K562 (cell line): ENCODE data around the gene CCDC183. TPM values are rescaled to one million over a fixed set of nuclear protein-coding genes. Genes with fewer than 3 reads are reported as not detected.

ENCODE experiments used
- ATAC-seq: fragments of 200-7000 bp; cut with Tn5 transposase; 3 replicates; pipeline ENCODE4 v1.9.1; 2020; ENCODE audit warnings: moderate library complexity
- BruUV-seq: library from RNA; stranded (reverse); fragments of 400-500 nt; replicated peaks from 2 replicates; lab custom pipeline; 2021; lab: Mats Ljungman, UMichigan
- CTCF ChIA-PET: fragments of 300-600 bp; formaldehyde crosslinking; extraction: SDS; loops from one replicate; lab custom pipeline; 2021; ENCODE audit warnings: low intra/inter-chr PET ratio; lab: Yijun Ruan, JAX
- POLR2A ChIA-PET: fragments of 300-600, 350-650 bp; sonication (Branson Sonifier 250); formaldehyde crosslinking; extraction: SDS; loops from one replicate; lab custom pipeline; 2021; ENCODE audit warnings: antibody characterized with exemption, inconsistent platforms; lab: Yijun Ruan, JAX
- DNase-seq, 4 experiments: peaks; one replicate each; pipeline versions ENCODE4 v3.0.0 to v3.0.0-alpha.2; 2011 to 2018; ENCODE audit warnings: low spot score in 3 of 4, mixed read lengths in 3 of 4; ENCODE audit errors: extremely low read depth in 1 of 4
- FAIRE-seq: peaks from 2 replicates; lab custom pipeline; 2011; peaks lifted over from hg19 to GRCh38; lab: Jason Lieb, UNC
- H2AFZ ChIP-seq: 2 replicates; pipeline ENCODE4 v1.6.0; 2011; ENCODE audit warnings: low read depth, low read length, control low read depth, inconsistent platforms
- H3K27ac ChIP-seq: fragments of 200-600 bp; 3 replicates; pipeline ENCODE4 v1.8.0; 2011; ENCODE audit warnings: low read depth, mild to moderate bottlenecking, control low read depth, inconsistent platforms, low read length, moderate library complexity, mixed read lengths; ENCODE audit errors: extremely low read depth
- H3K27me3 ChIP-seq, 2 experiments: fragments of 300-600 bp in 1 of 2; 2 replicates in 1 of 2; 3 replicates in 1 of 2; pipeline versions ENCODE4 v1.6.0 to v1.8.0; 2011; ENCODE audit warnings: inconsistent platforms in 2 of 2, low read length in 2 of 2, mild to moderate bottlenecking in 1 of 2, mixed read lengths in 1 of 2, moderate library complexity in 1 of 2; ENCODE audit not compliant: control insufficient read depth in 2 of 2, insufficient read depth in 2 of 2
- H3K36me3 ChIP-seq: fragments of 300-600 bp; 3 replicates; pipeline ENCODE4 v1.8.0; 2011; ENCODE audit warnings: mild to moderate bottlenecking, low read length, inconsistent platforms; ENCODE audit not compliant: control insufficient read depth, insufficient read depth
- H3K4me1 ChIP-seq, 2 experiments: fragments of 200-600 bp in 1 of 2; replicated peaks in 1 of 2; 2 replicates in 1 of 2; 3 replicates in 1 of 2; pipeline versions ENCODE4 v1.5.1 to v1.8.0; 2011; ENCODE audit warnings: inconsistent platforms in 2 of 2, low read length in 2 of 2, mild to moderate bottlenecking in 1 of 2, mixed read lengths in 1 of 2, moderate library complexity in 1 of 2; ENCODE audit not compliant: control insufficient read depth in 2 of 2, insufficient read depth in 2 of 2
- H3K4me2 ChIP-seq: 2 replicates; pipeline ENCODE4 v1.6.1; 2011; ENCODE audit warnings: low read length, control low read depth, inconsistent platforms, mixed read lengths; ENCODE audit not compliant: insufficient read depth
- H3K4me3 ChIP-seq: fragments of 200-600 bp; sonication (generic), shearing (Covaris generic); 2 replicates; pipeline ENCODE4 v1.5.1; 2016; ENCODE audit warnings: control low read depth, inconsistent platforms
- H3K79me2 ChIP-seq: fragments of 200-600 bp; 3 replicates; pipeline ENCODE4 v1.8.0; 2011; ENCODE audit warnings: low read length, inconsistent platforms; ENCODE audit not compliant: control insufficient read depth, insufficient read depth
- H3K9ac ChIP-seq, 2 experiments: 2 replicates each; pipeline versions ENCODE4 v1.6.0 to v1.6.1; 2011; ENCODE audit warnings: low read depth in 2 of 2, low read length in 2 of 2, control low read depth in 1 of 2, inconsistent platforms in 1 of 2, mild to moderate bottlenecking in 1 of 2, mixed read lengths in 1 of 2; ENCODE audit not compliant: insufficient read depth in 1 of 2
- H3K9me1 ChIP-seq: one replicate; pipeline ENCODE4 v1.6.0; 2011; ENCODE audit warnings: inconsistent platforms, mild to moderate bottlenecking, low read length, moderate library complexity; ENCODE audit not compliant: control insufficient read depth, insufficient read depth
- H3K9me3 ChIP-seq: replicated peaks from 2 replicates; pipeline ENCODE4 v1.5.1; 2011; ENCODE audit warnings: low read depth, low read length, inconsistent platforms; ENCODE audit not compliant: control insufficient read depth, insufficient read depth
- H4K20me1 ChIP-seq: replicated peaks from 2 replicates; pipeline ENCODE4 v1.6.1; 2011; ENCODE audit warnings: low read length, inconsistent platforms, mixed read lengths; ENCODE audit not compliant: control insufficient read depth, insufficient read depth
- ATF1 ChIP-seq, 2 experiments: fragments of 450-650 bp in 1 of 2; IDR thresholded peaks; 2 replicates each; pipeline ENCODE4 v1.6.1; 2016; ENCODE audit warnings: missing compliant biosample characterization in 1 of 2, missing genetic modification characterization in 1 of 2
- CTCF ChIP-seq, 3 experiments: IDR thresholded peaks in 2 of 3; conservative IDR thresholded peaks in 1 of 3; 2 replicates each; pipeline ENCODE4 v1.5.1; 2011 to 2012; ENCODE audit warnings: low read length in 3 of 3, mild to moderate bottlenecking in 3 of 3, control low read depth in 2 of 3, improper control_type of control experiment in 1 of 3, inconsistent platforms in 1 of 3, low read depth in 1 of 3, mixed read lengths in 1 of 3, moderate library complexity in 1 of 3; ENCODE audit not compliant: insufficient read depth in 2 of 3
- MEF2D ChIP-seq: conservative IDR thresholded peaks from 2 replicates; pipeline ENCODE4 v1.6.1; 2016; ENCODE audit warnings: low read depth, missing genetic modification characterization, missing compliant biosample characterization
- RBM22 ChIP-seq: fragments of 200-400 bp; formaldehyde crosslinking; IDR thresholded peaks from 2 replicates; pipeline ENCODE4 v1.6.1; 2018; ENCODE audit warnings: low read length, low read depth; ENCODE audit not compliant: poor library complexity, severe bottlenecking
- WGBS: fragments of 100-300 bp; shearing (Covaris generic); methylation state at CpG from one replicate; pipeline ENCODE4 v1.1.6; 2016; ENCODE audit warnings: low coverage, mixed read lengths; ENCODE audit not compliant: insufficient coverage; ENCODE audit errors: missing lambda C conversion rate; 5-methylcytosine and 5-hydroxymethylcytosine counted together
- in situ Hi-C: fragments of 300-500 bp; cut with MboI; formaldehyde crosslinking; loops from 4 replicates; pipeline ENCODE4 v1.15.0; 2018; ENCODE audit warnings: inconsistent platforms, mixed read lengths
- intact Hi-C: fragments of 100-400 bp; cut with micrococcal nuclease; formaldehyde crosslinking; loops from 2 replicates; pipeline ENCODE4 v1.14.2; 2022
- polyA plus RNA-seq, 8 experiments: library from polyadenylated mRNA; depleted of rRNA in 4 of 8; stranded (reverse) in 5 of 8; unstranded in 3 of 8; fragments of >200 nt; fragmentation: Nextera tagmentation in 2 of 8; fragmentation: Illumina TruSeq in 1 of 8; extraction: Ambion mirVana in 2 of 8; extraction: Trizol in 1 of 8; gene quantifications; 2 replicates each; pipeline versions ENCODE4 v1.2.1 to v1.2.3, GENCODE V29; 2011 to 2014; ENCODE audit warnings: inconsistent platforms in 1 of 8, missing spikeins in 1 of 8
- total RNA-seq, 7 experiments: library from RNA; depleted of rRNA in 6 of 7; stranded (reverse); fragments of >200 nt in 6 of 7; fragmentation: Illumina TruSeq in 2 of 7; extraction: Trizol in 2 of 7; gene quantifications; 2 replicates each; pipeline versions ENCODE4 v1.2.1 to v1.2.3, GENCODE V29; 2011 to 2021; ENCODE audit warnings: low replicate concordance in 1 of 7

CCDC183 gene
- total and polyA plus RNA-seq, 9 of the 15 experiments (the other 6 are each of a cell fraction or from before 2014, with no cell fraction given): 0.21 to 0.60 (median 0.29) TPM; not detected in 4

- CTCF ChIA-PET: no interaction called here
- no peak for ATAC-seq
- H3K27ac ChIP-seq: no peak overlapping the region
Measured at GRCh38 chr9:136826703-136827582, 30.8 kb downstream of the CCDC183 start.

More at GRCh38 chr9:136826703-136827582, 30.8 kb downstream of the CCDC183 start:
- intact Hi-C loops: no loop called here
- DNase-seq: no peak
- WGBS: 95% methylated on average over 17 of the region's 24 CpGs
- Histone ChIP-seq H3K9me3 (no peaks in the 10 kb centered on the region), H2AFZ (no peak overlapping the region), H3K79me2 (peaks cover 10% of the 10 kb centered on the region; the same call in 2 of the 3 replicates), H4K20me1 (no peaks in the 10 kb centered on the region; the same call in 1 of the 2 replicates), H3K4me3 (no peak overlapping the region), H3K9ac (peak overlapping the region in 1 of 2 experiments; percentile 14; a peak in 2 of 4 replicates), H3K36me3 (peaks cover 94% of the 10 kb centered on the region), H3K4me1 (peaks cover 0 to 54% of the 10 kb centered on the region in 2 experiments; a peak in 2 of 5 replicates), H3K27me3 (no peaks in the 10 kb centered on the region), H3K4me2 (no peak overlapping the region), H3K9me1 (no peaks in the 10 kb centered on the region)
- BruUV-seq: no TSS peak
- no peak for FAIRE-seq
- POLR2A ChIA-PET: interaction anchor here (0.7 to 0.9 kb wide), 4 partner anchors 12 to 100 kb away, joined by 3 to 7 read pairs (median 4); no protein-coding TSS in a partner anchor
- in situ Hi-C loops: no loop called here
- TF ChIP-seq MEF2D (tag) (no peak), CTCF (IDR thresholded peaks at IDR 0.05 in 2 of 3, conservative IDR thresholded peaks at IDR 0.05 in 1 of 3; ENCODE audit: insufficient read depth in 2 of 3, low read depth in 1 of 3, low read length in 3 of 3) (0 out of 6 replicates have a peak, but pooled peaks of 1 of the 3 experiments have one; percentile 0), RBM22 (peak; percentile 17), ATF1 (CRISPR knock-in tag; IDR thresholded peaks at IDR 0.05) (no peak), ATF1 (tag; IDR thresholded peaks at IDR 0.05) (no peak)
